HCT116 (cell line): ENCODE data around the gene IQGAP3. TPM values are rescaled to one million over a fixed set of nuclear protein-coding genes. Genes with fewer than 3 reads are reported as not detected.

ENCODE experiments used
- ATAC-seq: fragments of 200-7000 bp; cut with Tn5 transposase; 2 replicates; pipeline ENCODE4 v1.9.1; 2020; ENCODE audit warnings: mild to moderate bottlenecking, moderate library complexity
- BruUV-seq: library from RNA; stranded (reverse); fragments of 400-500 nt; replicated peaks from 2 replicates; lab custom pipeline; 2021; lab: Mats Ljungman, UMichigan
- CTCF ChIA-PET: fragments of 300-600 bp; sonication (Branson Sonifier 250); formaldehyde crosslinking; loops from one replicate; lab custom pipeline; 2021; ENCODE audit warnings: antibody characterized with exemption; lab: Charles Lee
- POLR2A ChIA-PET: fragments of 300-600, 350-600 bp; sonication (Branson Sonifier 250); formaldehyde crosslinking; loops from one replicate; lab custom pipeline; 2021; ENCODE audit warnings: antibody characterized with exemption; lab: Charles Lee
- RAD21 ChIA-PET, 2 experiments: fragments of 300-600 bp; sonication (Branson Sonifier 250); formaldehyde crosslinking; loops; one replicate each; lab custom pipeline; 2023; ENCODE audit warnings: low total read pairs in 2 of 2; ENCODE audit not compliant: uncharacterized antibody in 2 of 2, unreplicated experiment in 2 of 2, low non-redundant PET in 1 of 2; lab: Charles Lee
- DNase-seq: peaks from one replicate; pipeline ENCODE4 v3.0.0-alpha.2; 2010; ENCODE audit warnings: low read depth, low spot score
- H2AFZ ChIP-seq: fragments of 200-600 bp; shearing (Covaris generic), sonication (generic); 2 replicates; pipeline ENCODE4 v1.6.1; 2017; ENCODE audit warnings: low read depth, mixed run types, mixed read lengths, antibody characterized with exemption, low read length; ENCODE audit not compliant: poor library complexity, severe bottlenecking
- H3K27ac ChIP-seq: 2 replicates; pipeline ENCODE4 v1.5.1; 2012; ENCODE audit warnings: low read depth, low read length
- H3K27me3 ChIP-seq: fragments of 200-600 bp; sonication (generic); 2 replicates; pipeline ENCODE4 v1.6.1; 2016; ENCODE audit warnings: mixed run types, low read length, mixed read lengths; ENCODE audit not compliant: insufficient read depth
- H3K36me3 ChIP-seq, 2 experiments: fragments of 200-500 bp in 1 of 2; fragments of 200-600 bp in 1 of 2; sonication (Bioruptor generic) in 1 of 2; sonication (generic) in 1 of 2; 2 replicates each; pipeline versions ENCODE4 v1.5.1 to v1.6.1; 2014 to 2016; ENCODE audit warnings: low read length in 2 of 2, inconsistent platforms in 1 of 2, mixed read lengths in 1 of 2, mixed run types in 1 of 2; ENCODE audit not compliant: insufficient read depth in 2 of 2, control insufficient read depth in 1 of 2
- H3K4me1 ChIP-seq, 2 experiments: fragments of 200-600 bp in 1 of 2; sonication (generic) in 1 of 2; 2 replicates each; pipeline versions ENCODE4 v1.5.1 to v1.6.1; 2012 to 2017; ENCODE audit warnings: low read length in 2 of 2, inconsistent platforms in 1 of 2, mild to moderate bottlenecking in 1 of 2, mixed read lengths in 1 of 2, mixed run types in 1 of 2, moderate library complexity in 1 of 2; ENCODE audit not compliant: insufficient read depth in 2 of 2, control insufficient read depth in 1 of 2
- H3K4me2 ChIP-seq: fragments of 200-600 bp; sonication (generic); 2 replicates; pipeline ENCODE4 v1.6.1; 2017; ENCODE audit warnings: mixed run types, low read length, mixed read lengths
- H3K4me3 ChIP-seq, 2 experiments: fragments of 200-600 bp in 1 of 2; sonication (generic) in 1 of 2; replicated peaks in 1 of 2; 2 replicates each; pipeline ENCODE4 v1.5.1; 2011 to 2016; ENCODE audit warnings: low read length in 2 of 2, control low read depth in 1 of 2, low read depth in 1 of 2, mild to moderate bottlenecking in 1 of 2, mixed read lengths in 1 of 2, mixed run types in 1 of 2
- H3K79me2 ChIP-seq: fragments of 200-600 bp; sonication (generic); 2 replicates; pipeline ENCODE4 v1.6.1; 2017; ENCODE audit warnings: mild to moderate bottlenecking, mixed run types, low read length, moderate library complexity, mixed read lengths; ENCODE audit not compliant: insufficient read depth
- H3K9ac ChIP-seq: fragments of 200-600 bp; sonication (generic); 2 replicates; pipeline ENCODE4 v1.6.1; 2016; ENCODE audit warnings: low read length, mixed read lengths
- H3K9me2 ChIP-seq: fragments of 200-600 bp; sonication (generic), shearing (Covaris generic); 2 replicates; pipeline ENCODE4 v1.6.1; 2017; ENCODE audit warnings: mixed run types, mild to moderate bottlenecking, moderate library complexity; ENCODE audit not compliant: insufficient read depth
- H3K9me3 ChIP-seq, 2 experiments: fragments of 200-500 bp in 1 of 2; fragments of 200-600 bp in 1 of 2; sonication (Bioruptor generic) in 1 of 2; sonication (generic) in 1 of 2; 2 replicates each; pipeline ENCODE4 v1.6.1; 2014 to 2017; ENCODE audit warnings: low read length in 2 of 2, mixed read lengths in 2 of 2, inconsistent platforms in 1 of 2, low read depth in 1 of 2, mild to moderate bottlenecking in 1 of 2, mixed run types in 1 of 2, moderate library complexity in 1 of 2; ENCODE audit not compliant: control insufficient read depth in 1 of 2, insufficient read depth in 1 of 2
- H4K20me1 ChIP-seq: fragments of 200-600 bp; sonication (generic), shearing (Covaris generic); 2 replicates; pipeline ENCODE4 v1.6.1; 2017; ENCODE audit warnings: mixed run types, mild to moderate bottlenecking, moderate library complexity; ENCODE audit not compliant: insufficient read depth
- EGR1 ChIP-seq: IDR thresholded peaks from 2 replicates; pipeline ENCODE4 v1.6.1; 2012; ENCODE audit warnings: low read depth
- EZH2 ChIP-seq: fragments of 200-600 bp; sonication (generic); IDR thresholded peaks from 2 replicates; pipeline ENCODE4 v1.6.1; 2017; ENCODE audit warnings: antibody characterized with exemption, mixed run types
- EZH2phosphoT487 ChIP-seq: fragments of 200-600 bp; IDR thresholded peaks from 2 replicates; pipeline ENCODE4 v1.6.1; 2018; ENCODE audit warnings: antibody characterized with exemption, borderline replicate concordance
- SP1 ChIP-seq: IDR thresholded peaks from 2 replicates; pipeline ENCODE4 v1.6.1; 2012; ENCODE audit warnings: low read depth
- YY1 ChIP-seq: IDR thresholded peaks from 2 replicates; pipeline ENCODE4 v1.6.1; 2011; ENCODE audit warnings: low read length, low read depth, moderate library complexity, mild to moderate bottlenecking; ENCODE audit not compliant: insufficient replicate concordance; ENCODE audit errors: extremely low read depth
- intact Hi-C: fragments of 100-400 bp; cut with micrococcal nuclease; formaldehyde crosslinking; loops from 2 replicates; pipeline ENCODE4 v1.10.0; 2022
- total RNA-seq: library from RNA; stranded (reverse); gene quantifications from one replicate; pipeline ENCODE4 v1.2.1, GENCODE V29; 2021; ENCODE audit not compliant: unreplicated experiment
- TF ChIP-seq, protein P1 (sequence below): IDR thresholded peaks from 2 replicates; pipeline ENCODE4 v1.6.1; 2011; ENCODE audit warnings: mild to moderate bottlenecking, low read length, moderate library complexity; ENCODE audit not compliant: insufficient replicate concordance; ENCODE audit errors: extremely low read depth

The IQGAP3 gene
- total RNA-seq, 1 experiment from 2014 or later: 38.8 TPM

DNA sequence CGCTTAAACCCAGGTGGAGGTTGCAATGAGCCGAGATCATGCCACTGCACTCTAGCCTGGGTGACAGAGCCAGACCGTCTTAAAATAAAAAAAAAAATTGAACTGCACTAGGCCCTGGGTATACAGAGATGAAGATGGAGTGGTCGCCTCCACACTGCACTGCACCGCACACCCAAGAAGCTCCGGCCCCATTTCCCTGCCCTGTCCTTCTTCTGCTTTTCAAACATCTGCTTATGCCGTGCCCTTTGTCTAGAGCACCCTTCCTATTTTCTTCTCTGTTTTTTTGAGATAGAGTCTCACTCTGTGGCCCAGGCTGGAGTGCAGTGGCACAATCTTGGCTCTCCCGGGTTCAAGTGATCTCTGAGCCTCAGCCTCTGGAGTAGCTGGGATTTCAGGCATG, 17.4 kb downstream of the IQGAP3 start:
- no TSS peak for BruUV-seq
- Histone ChIP-seq H3K4me1 (peaks cover 0 to 17% of the 10 kb centered on the region in 2 experiments; a peak in 2 of 4 replicates), H3K79me2 (no peaks in the 10 kb centered on the region), H3K36me3 (peaks cover 8 to 22% of the 10 kb centered on the region in 2 experiments; a peak in 3 of 4 replicates), H3K9ac (no peak overlapping the region), H3K9me2 (no peaks in the 10 kb centered on the region), H3K4me3 (no peak overlapping the region), H3K9me3 (no peaks in the 10 kb centered on the region), H3K27ac (no peak overlapping the region), H2AFZ (no peak overlapping the region), H3K4me2 (no peak overlapping the region), H3K27me3 (no peaks in the 10 kb centered on the region), H4K20me1 (no peaks in the 10 kb centered on the region)
- intact Hi-C loops: loop anchor here (5.0 kb wide), 1 partner anchor 43 kb away; no protein-coding TSS in a partner anchor
- no peak for DNase-seq
- ChIA-PET RAD21 (no interaction called here), CTCF (no interaction called here), POLR2A (no interaction called here)
- TF ChIP-seq EGR1 (no peak), YY1 (no peak), EZH2 (no peak), EZH2phosphoT487 (no peak), SP1 (no peak)
- TF ChIP-seq, protein P1, sequence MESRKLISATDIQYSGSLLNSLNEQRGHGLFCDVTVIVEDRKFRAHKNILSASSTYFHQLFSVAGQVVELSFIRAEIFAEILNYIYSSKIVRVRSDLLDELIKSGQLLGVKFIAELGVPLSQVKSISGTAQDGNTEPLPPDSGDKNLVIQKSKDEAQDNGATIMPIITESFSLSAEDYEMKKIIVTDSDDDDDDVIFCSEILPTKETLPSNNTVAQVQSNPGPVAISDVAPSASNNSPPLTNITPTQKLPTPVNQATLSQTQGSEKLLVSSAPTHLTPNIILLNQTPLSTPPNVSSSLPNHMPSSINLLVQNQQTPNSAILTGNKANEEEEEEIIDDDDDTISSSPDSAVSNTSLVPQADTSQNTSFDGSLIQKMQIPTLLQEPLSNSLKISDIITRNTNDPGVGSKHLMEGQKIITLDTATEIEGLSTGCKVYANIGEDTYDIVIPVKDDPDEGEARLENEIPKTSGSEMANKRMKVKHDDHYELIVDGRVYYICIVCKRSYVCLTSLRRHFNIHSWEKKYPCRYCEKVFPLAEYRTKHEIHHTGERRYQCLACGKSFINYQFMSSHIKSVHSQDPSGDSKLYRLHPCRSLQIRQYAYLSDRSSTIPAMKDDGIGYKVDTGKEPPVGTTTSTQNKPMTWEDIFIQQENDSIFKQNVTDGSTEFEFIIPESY: no peak
- no peak for ATAC-seq
